GM19351 (cell line): Measurements from ENCODE around the gene NNT.
"Not testable (repeated sequence)": the region's sequence is repeated elsewhere in the genome, so short reads cannot be mapped to it uniquely, and the experiment has no call there.

Source experiments
- ATAC-seq: cut with Tn5 transposase; IDR thresholded peaks from one replicate; pipeline ENCODE4 v1.9.1; 2021; ENCODE audit warnings: mild to moderate bottlenecking, moderate library complexity; ENCODE audit not compliant: unreplicated experiment

The NNT gene

DNA sequence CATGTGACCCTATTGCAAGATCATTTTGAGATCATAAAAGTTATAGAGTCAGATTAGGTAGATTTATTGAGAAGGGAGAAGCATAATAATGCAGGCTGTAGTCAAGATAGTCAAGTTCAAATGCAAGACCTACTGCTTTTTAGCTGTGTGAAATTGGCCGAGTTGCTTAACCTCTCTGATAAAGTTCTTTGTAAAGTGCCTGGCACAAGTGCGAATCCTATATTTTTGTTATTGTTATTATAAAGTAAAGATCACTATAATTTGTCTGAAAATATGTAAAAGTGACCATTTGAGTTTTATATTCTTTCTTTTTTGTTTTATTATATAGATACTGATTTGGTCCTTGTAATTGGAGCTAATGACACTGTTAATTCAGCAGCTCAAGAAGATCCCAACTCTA is 99.3 kb downstream of the NNT start:
- ATAC-seq = no peak

GRCh38 chr5:43702815-43703214 is 99.8 kb downstream of the NNT start:
- no peak for ATAC-seq

DNA sequence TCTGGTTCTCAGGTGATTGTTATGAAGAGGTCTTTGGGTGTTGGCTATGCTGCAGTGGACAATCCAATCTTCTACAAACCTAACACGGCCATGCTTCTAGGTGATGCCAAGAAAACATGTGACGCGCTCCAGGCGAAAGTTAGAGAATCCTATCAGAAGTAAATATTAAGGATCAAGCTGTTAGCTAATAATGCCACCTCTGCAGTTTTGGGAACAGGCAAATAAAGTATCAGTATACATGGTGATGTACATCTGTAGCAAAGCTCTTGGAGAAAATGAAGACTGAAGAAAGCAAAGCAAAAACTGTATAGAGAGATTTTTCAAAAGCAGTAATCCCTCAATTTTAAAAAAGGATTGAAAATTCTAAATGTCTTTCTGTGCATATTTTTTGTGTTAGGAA is 101.3 kb downstream of the NNT start:
- no peak for ATAC-seq

DNA sequence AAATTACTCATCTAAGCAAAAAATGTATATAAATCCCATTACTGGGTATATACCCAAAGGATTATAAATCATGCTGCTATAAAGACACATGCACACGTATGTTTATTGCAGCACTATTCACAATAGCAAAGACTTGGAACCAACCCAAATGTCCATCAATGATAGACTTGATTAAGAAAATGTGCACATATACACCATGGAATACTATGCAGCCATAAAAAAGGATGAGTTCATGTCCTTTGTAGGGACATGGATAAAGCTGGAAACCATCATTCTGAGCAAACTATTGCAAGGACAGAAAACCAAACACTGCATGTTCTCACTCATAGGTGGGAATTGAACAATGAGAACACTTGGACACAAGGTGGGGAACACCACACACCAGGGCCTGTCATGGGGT is 103.6 kb downstream of the NNT start:
- not testable (repeated sequence) for ATAC-seq

DNA sequence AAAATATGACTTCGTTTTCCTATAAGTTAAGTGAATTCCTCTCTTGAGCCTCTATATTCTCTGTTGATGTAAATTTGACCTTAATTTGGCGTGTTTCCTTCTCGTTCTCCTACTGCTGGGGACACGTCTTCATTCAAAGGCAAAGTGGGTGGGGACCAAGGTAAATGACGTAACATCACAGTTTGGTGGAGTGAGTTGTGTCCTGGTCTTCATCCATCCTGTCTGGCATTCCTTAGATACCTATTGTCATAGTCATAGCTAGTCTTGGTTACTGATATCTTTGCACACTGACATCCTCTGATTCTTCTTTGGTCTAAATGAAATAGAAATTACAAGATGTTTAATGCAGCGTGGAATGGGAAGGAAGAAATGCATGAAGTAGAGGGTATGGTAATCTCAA is 108.5 kb downstream of the NNT start:
- ATAC-seq = no peak

GRCh38 chr5:43712081-43712480 is 109.1 kb downstream of the NNT start:
- ATAC-seq = no peak

- ATAC-seq = not testable (repeated sequence)
Observed at GRCh38 chr5:43719783-43720182, 116.8 kb downstream of the NNT start.

- no peak for ATAC-seq
Observed at GRCh38 chr5:43728581-43728980, 125.6 kb downstream of the NNT start.

DNA sequence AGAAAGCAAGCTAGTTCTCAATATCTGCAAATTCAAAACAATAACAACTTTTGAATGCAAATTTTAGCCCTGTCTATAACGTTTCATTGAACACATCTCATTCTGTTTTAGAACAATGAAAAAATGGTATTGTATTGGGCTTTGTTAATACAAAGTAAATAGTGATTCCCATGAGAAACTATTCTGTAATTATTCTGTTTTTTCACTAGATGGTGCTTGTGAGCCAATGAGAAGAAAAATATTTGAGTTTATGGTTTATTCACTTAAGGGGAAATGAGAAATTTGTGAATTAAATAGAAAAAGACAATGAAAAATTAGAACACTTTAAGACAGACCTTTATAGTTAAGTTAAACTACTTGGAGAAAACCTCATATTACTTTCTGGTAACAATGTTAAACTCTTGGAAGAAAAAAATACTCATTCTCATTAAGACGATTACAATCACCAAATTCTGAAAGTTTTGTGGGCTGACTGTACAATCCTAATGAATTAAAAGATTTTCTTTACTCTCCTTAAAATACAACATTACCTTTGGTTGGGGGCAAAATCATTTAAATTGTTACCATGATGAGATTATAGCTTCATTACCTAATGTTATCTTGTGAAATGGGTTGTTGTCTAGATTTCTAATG is 127.0 kb downstream of the NNT start:
- ATAC-seq = no peak

DNA sequence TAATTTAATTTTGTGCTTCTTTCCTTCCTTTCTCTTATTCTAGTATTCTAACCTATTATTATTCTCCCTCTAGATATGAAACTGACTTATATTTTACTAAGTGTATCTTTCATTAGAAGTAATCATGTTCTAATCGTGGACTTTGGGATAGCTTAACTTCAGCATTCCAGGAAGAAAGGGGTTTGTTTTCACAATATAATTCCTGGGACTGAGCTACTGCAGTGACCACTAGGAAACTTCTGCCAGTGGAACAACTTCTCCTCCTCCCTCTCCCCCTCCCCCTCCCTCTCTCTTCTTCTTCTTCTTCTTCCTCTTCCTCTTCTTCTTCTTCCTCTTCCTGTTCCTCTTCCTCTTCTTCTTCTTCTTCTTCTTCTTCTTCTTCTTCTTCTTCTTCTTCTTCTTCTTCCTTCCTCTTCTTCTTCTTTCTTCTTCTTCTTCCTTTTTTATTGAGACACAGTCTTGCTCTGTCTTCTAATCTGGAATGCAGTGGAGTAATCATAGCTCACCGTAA is 127.9 kb downstream of the NNT start:
- ATAC-seq = no peak

DNA sequence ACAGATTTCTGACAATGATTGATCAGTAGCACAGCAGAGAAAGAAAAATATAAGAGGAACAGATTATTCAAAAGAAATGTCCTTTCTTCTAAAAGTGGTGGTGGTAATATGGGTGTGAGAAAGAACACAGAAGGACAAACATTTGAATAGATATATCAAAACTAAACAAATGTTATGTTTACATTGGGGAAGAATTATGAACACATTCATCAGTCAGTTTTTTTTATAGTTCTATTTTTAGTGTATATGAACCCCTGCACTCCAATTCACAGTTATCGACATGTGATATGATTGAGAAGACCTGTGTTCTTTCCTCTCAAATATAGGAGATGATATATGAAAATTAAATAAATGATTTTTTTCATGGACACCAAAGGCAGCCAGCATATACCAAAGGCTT is 128.6 kb downstream of the NNT start:
- no peak for ATAC-seq

- not testable (repeated sequence) for ATAC-seq
Observed at GRCh38 chr5:43745923-43746548, 143.1 kb downstream of the NNT start.

DNA sequence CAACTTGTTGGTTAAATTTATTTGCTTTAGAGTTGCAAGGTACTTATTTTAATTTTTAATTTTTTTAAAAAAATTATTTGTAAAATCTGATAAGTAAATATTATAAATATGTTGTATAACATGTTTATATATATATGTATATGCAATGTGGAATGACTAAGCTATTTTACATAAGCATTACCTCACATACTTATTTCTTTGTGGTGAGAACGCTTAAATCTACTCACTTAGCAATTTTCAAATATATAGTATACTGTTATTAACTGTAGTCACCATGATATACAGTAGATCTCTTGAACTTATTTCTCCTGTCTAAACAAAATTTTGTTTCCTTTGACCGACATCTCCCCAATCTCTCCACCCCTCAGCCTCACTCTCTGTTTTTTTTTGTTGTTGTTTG is 147.8 kb downstream of the NNT start:
- no peak for ATAC-seq

DNA sequence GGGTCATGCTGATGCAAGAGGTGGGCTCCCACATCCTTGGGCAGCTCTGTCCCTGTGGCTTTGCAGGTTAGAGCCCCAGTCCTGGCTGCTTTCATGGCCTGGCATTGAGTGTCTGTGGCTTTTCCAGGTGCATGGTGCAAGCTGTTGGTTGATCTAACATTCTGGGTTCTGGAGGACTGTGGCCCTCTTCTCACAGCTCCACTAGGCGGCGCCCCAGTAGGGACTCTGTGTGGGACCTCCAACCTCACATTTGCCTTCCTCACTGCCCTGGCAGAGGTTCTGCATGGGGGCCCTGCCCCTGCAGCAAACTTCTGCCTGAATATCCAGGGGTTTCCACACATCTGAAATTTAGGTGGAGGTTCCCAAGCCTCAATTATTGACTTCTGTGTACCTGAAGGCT is 150.1 kb downstream of the NNT start:
- no peak for ATAC-seq
